Neural progenitor cell (in vitro differentiated cells): ENCODE measurements around the gene OR2V2.

Experiments used
- CTCF ChIP-seq: fragments of 200-600 bp; sonication (generic); IDR thresholded peaks from 2 replicates; pipeline ENCODE4 v1.5.1; 2017; ENCODE audit warnings: antibody characterized with exemption, mild to moderate bottlenecking
- EZH2 ChIP-seq: fragments of 200-600 bp; sonication (generic); IDR thresholded peaks from 2 replicates; pipeline ENCODE4 v1.6.1; 2017; ENCODE audit warnings: antibody characterized with exemption, mild to moderate bottlenecking, moderate library complexity
- EZH2phosphoT487 ChIP-seq: fragments of 200-600 bp; sonication (generic); IDR thresholded peaks from 2 replicates; pipeline ENCODE4 v1.6.1; 2017; ENCODE audit warnings: antibody characterized with exemption

DNA sequence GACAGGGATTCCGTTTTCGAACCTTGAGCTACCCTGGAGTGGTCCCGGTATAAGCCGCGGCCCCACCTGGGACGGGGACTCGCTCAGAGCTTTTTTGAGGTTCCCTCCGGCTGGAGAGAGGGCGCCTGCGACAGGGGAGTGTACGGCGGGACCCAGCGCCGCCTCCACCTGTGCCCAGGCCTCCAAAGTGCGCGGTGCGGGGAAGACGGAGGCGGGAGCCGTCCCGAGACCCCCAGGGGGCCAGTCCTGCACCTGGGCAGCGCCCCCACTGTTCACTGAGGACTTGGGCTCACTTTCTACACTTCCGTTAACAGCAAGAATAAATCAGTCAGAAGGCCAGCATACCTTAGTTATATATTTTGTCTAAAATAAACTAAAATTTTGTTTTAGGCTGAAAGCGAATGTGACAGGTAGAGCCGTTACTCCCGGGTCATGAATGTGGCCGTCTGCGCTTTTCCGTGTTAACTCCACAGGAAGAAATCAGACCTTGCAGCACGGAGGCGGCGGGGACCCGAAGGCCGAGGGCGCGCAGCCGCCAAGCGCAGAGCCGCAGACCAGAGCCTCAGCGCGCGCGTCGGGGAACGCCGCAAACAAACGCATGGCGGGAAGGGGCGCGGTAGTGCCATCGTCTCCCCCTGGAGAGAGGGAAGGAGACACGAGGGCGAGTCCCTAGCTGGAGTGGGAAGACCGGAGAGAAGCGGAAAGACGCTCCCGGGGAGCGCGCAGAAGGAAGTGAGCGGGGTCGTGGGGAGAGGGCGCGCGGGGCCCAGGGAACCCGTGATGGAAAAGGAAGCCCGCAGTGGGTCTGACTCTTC is 43.5 kb downstream of the OR2V2 start:
- TF ChIP-seq CTCF: peak; percentile 33
- TF ChIP-seq EZH2: peak; percentile 91
- TF ChIP-seq EZH2phosphoT487: peak; percentile 71
